HG03342 (cell line): ENCODE measurements around the gene SGCE.

Source experiments
- ATAC-seq: cut with Tn5 transposase; IDR thresholded peaks from one replicate; pipeline ENCODE4 v1.9.1; 2021; ENCODE audit warnings: mild to moderate bottlenecking, moderate library complexity; ENCODE audit not compliant: unreplicated experiment

SGCE gene

DNA sequence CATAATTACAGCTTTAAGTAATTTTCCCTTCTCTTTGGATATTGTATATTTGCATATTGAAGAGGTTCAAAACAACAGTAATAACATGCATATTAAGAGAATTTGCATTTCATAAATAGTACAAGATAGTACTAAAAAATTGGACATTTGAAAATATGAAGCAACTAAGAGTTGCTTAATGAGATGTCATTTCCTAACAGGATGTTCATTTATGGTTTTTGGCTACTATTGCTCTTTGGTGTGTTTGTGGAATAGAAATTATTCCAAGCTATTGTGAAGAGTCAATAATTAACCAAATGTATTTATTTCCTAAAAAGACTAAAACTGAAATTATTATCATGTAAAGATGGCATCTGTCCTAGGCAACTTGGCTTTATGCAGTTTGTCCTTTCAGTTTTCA is 4.1 kb upstream of the SGCE start:
- no peak for ATAC-seq

DNA sequence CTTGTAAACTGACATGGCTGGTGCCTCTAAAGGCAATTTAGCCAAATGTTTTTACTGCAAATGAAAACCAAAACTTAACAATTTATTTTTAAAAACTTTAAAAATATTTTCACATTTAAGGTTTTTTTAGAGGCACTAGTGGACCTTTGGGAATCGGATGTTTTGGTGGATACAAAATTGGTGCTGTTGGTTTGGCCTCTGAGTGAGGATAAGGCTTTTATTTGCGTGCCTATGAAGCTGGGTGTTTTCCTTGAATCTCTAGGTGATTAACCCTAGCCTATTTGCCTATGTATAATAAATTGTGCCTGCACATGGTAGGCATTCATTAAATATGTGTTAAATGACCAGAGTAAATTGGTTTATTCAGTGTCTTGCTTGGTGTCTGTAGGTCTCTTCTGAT is 2.9 kb upstream of the SGCE start:
- ATAC-seq: no peak

- ATAC-seq: peak; percentile 73
Measured at GRCh38 chr7:94657771-94658693, 2.1 kb upstream of the SGCE start.

DNA sequence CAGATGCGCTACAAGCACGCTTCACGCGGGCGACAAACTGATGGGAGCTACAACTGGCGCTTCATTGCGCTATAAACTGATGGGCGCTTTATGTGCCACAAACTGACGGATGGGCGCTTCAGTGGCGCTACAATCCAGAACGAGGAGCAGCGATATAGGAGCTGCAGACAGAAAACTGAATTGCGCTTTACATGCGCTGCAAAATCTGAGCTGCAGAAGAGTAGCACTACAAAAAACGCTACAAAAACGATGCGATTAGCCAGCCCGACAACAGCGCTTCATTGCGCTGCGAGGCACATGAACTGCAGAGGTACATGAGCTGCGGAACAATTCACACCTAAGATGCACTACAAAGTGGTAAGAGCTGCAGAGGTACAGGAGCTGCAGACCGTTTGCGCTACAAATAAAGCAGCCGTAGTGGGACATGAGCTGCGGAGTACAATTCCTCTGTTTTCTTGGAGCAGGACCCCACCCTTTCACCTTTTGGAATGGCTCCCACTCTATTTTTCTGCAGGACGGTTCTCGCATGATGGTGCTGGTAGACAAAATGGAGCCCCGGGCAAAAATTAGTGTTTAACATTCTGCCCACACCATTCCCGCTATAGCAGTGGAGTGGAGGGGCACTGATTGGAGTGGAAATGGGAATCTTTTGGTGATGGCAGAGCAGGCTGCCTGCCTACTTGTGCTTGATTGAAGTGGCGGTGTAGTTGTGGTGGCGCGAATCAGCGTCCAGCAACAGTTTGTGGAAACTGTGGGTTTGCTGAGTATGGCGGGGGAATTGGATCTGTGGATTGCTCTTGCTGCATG is 1.2 kb upstream of the SGCE start:
- ATAC-seq: no peak

GRCh38 chr7:94656658-94656924 is 658 bp upstream of the SGCE start:
- ATAC-seq: no peak

DNA sequence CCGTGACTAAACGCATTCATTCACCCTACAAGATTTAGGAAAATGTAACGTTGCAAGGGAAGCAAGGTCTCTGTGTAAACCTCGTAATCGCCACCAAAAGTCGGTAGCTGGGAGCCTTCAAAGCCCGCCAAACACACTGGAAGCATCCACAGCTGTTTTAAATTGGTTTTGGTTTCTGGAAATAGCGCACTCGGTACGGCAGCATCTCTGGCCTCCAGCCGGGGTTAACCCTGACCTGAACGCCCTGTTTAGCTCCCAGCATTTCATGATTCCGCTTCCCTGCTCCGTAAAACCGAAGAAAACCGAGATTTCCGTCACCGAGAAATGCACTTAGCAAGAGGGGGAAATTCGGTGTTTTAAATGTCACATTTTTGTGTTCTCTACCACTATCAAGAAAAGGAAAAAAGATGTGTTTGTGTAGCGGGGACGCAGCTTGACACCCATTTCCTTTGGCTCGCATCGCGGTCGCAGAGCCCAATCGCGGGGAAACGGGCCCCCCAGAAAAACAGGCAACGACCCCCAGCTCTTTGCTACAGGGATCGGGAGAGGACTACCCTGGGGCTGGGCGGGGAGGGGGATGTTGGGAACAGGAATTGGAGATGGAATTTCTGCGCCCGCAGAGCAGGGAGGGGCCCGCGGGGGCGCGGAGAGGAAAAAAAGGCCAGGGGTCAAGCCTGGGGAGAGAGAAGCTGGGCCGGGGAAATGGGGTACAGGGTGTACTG is 646 bp downstream of the SGCE start:
- no peak for ATAC-seq

- ATAC-seq: no peak
Measured at GRCh38 chr7:94654783-94655125, 1.2 kb downstream of the SGCE start.

DNA sequence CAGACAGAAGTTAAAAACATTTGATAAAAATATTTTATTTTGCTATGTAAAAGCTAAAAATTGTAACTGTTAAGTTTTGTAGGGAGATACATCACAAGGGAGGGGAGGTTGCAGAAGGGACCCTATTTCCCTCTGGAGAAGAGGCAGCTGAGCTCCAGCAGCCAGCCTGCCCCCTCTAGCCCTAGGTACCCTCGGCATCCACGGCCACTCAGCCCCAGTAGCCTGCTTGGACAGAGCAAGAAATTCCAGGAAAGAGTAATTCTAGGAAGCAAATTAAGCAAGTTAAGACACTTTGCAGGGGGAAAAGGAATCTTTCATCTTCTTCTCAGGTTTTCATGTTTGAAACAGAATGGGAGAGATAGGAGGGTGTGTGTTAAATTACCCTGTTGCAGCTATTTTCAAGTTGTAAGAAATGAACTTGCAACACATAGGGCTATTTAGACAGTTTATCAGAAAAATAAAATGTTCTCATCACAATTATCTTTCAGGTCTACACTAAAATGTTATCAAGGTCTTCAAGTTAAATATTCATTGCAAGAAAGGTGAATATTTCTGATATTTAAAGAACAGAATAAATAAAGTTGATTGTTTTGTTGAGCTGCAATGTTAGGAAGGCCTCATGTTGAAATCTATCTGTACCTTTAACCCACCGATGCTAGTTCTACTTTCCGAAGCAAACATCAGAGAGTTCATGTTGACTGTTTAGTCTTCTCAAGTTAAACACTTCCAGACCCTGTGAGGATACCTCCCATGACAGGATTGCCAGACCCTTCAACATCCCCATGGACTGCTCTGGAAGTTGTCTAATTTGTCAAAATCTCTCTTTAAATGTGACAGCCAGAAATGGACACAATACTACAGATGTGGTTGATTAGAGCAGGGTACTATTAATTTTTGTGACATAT is 5.5 kb downstream of the SGCE start:
- ATAC-seq: no peak

GRCh38 chr7:94649450-94649849 is 6.5 kb downstream of the SGCE start:
- peak; percentile 88 for ATAC-seq

DNA sequence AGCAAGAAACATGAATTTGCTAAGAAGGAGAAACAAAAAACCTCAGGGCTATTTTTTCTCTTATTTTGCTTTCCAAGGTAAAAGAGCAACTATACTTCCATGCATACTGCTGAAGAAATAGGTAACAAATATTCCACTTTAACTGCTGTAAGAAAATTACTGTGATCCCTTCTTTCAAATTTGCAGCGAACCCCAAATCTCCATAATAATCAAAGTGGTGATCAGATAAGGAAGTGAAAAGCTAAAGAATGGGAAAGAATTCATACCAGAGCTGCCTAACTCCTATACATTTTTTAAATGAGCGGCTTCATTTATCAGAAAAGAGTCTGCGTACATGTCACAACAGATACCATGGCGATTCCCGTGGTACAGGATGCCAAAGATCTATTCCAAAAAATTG is 7.2 kb downstream of the SGCE start:
- no peak for ATAC-seq

DNA sequence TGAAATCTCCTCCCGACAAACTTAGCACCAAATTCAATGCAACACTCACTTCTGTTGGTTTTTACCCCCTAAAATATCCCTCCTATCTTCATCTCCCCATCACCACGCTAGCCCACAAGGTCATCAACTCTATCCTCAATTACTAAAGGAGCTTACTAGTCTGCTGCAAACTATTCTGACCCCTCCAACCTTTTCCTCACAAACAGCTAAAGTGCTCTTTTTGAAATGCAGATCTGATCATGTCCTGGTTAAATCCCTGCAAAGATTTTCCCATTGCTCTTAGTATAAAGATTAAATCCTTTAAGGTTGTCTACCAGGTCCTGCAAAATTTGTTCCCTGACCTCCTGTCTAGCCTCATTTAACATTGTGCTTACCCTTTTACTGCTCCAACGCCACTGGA is 8.6 kb downstream of the SGCE start:
- no peak for ATAC-seq

- no peak for ATAC-seq
Measured at GRCh38 chr7:94643771-94644545, 12.0 kb downstream of the SGCE start.

- ATAC-seq: no peak
Measured at GRCh38 chr7:94642838-94643653, 12.9 kb downstream of the SGCE start.

- no peak for ATAC-seq
Measured at GRCh38 chr7:94639384-94639783, 16.5 kb downstream of the SGCE start.

GRCh38 chr7:94635687-94636086 is 20.2 kb downstream of the SGCE start:
- no peak for ATAC-seq

DNA sequence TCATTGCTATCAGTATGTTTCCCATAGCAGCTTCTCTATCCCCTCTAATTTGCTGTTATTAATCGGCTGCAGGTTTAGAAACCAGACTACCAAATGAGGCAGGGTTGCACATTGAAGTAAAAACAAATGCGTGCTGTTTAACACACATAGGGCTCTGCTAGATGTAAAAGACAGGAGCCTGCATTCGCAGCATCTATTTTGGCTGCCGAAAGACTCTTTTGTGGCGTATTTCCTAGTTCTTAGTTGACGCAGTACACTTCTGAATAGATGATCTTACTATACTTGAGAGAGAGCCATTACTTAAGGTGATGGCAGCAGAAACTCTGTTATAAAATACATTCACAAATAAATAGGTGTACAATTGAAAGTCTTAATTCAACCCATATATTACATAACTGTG is 21.4 kb downstream of the SGCE start:
- no peak for ATAC-seq

DNA sequence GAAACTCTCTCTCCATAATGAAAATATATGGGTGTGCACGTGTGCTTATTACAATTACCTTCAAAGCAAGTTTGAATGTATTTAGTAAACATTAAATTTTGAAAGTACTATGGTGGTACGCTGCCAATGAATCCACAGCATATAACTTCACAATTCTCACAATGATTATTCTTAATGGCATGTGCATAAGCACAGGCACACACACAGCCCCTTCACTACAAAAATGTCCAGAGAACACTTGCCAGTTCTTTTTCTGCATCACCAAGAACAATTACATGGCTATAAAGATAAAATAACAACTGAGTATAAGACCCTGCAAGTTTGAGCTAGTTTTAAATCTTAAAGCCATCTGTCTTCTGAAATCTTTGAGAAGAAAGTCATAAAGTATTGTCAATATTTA is 22.2 kb downstream of the SGCE start:
- ATAC-seq: no peak

DNA sequence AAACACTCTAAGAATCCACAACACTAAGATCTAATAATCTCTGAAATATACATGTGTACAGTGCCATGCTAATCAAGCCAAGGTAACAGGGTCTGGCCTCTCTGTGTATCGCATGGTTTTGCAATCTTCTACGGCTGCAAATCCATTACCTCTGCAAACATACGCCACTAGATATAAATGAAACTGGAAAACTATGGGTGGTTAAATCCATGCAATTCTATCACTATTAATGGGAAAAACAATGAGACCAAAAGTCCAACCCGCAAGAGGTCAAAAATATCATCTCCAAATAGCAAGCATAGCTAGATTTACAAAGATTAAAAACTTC is 23.0 kb downstream of the SGCE start:
- no peak for ATAC-seq

- ATAC-seq: peak; percentile 76
Measured at GRCh38 chr7:94632338-94633013, 23.5 kb downstream of the SGCE start.
